Thyroid gland (tissue), 4 donors: ENCODE measurements around the gene ENOPH1. TPM values are rescaled to one million over a fixed set of nuclear protein-coding genes. Genes with fewer than 3 reads are reported as not detected.

Experiments used
- DNase-seq, 2 donors: peaks; one replicate each; pipeline ENCODE4 v3.0.0-alpha.2; 2019
- H3K27ac ChIP-seq, 3 donors: fragments of 200-600 bp; sonication (generic); 1 replicate in 2 of 3; 2 replicates in 1 of 3; pipeline ENCODE4 v1.5.1; 2016 to 2019; ENCODE audit warnings: mild to moderate bottlenecking in 1 of 3, moderate library complexity in 1 of 3
- H3K27me3 ChIP-seq: fragments of 200-600 bp; sonication (generic); one replicate; pipeline ENCODE4 v1.5.1; 2019
- H3K36me3 ChIP-seq, 2 donors: fragments of 200-600 bp; sonication (generic); one replicate each; pipeline ENCODE4 v1.5.1; 2016 to 2019
- H3K4me1 ChIP-seq, 2 donors: fragments of 200-600 bp; sonication (generic); one replicate each; pipeline ENCODE4 v1.5.1; 2017 to 2019
- H3K4me3 ChIP-seq, 3 donors: fragments of 200-600 bp; sonication (generic); replicated peaks in 1 of 3; 1 replicate in 2 of 3; 2 replicates in 1 of 3; pipeline ENCODE4 v1.5.1; 2016; ENCODE audit warnings: mild to moderate bottlenecking in 1 of 3
- H3K9me3 ChIP-seq: fragments of 200-600 bp; sonication (generic); one replicate; pipeline ENCODE4 v1.5.1; 2017
- POLR2A ChIP-seq, 2 donors: fragments of 450-650 bp; IDR thresholded peaks; one replicate each; pipeline ENCODE4 v1.6.1; 2017; ENCODE audit warnings: antibody characterized with exemption in 2 of 2, mild to moderate bottlenecking in 2 of 2, moderate library complexity in 1 of 2
- WGBS, 2 donors: methylation state at CpG; one replicate each; pipeline ENCODE4 v1.1.5; 2017; 5-methylcytosine and 5-hydroxymethylcytosine counted together
- intact Hi-C: fragments of 100-400 bp; cut with DNase I; formaldehyde crosslinking; loops from one replicate; pipeline ENCODE4 v1.15.1; 2023
- total RNA-seq, 4 donors: library from RNA; depleted of rRNA; stranded (reverse); fragments of >200 nt; gene quantifications; one replicate each; pipeline ENCODE4 v1.2.3, GENCODE V29; 2016
- TF ChIP-seq, protein P1 (sequence below), 6 experiments: fragments of 200-600 bp in 3 of 6; fragments of 450-650 bp in 3 of 6; sonication (generic) in 3 of 6; IDR thresholded peaks; one replicate each; pipeline ENCODE4 v1.5.1; 2016 to 2019; ENCODE audit warnings: antibody characterized with exemption in 6 of 6, mild to moderate bottlenecking in 2 of 6, inconsistent platforms in 1 of 6, moderate library complexity in 1 of 6

Gene ENOPH1
- total RNA-seq, 4 donors from 2014 or later = 21.3 to 35.3 (median 25.9) TPM

DNA sequence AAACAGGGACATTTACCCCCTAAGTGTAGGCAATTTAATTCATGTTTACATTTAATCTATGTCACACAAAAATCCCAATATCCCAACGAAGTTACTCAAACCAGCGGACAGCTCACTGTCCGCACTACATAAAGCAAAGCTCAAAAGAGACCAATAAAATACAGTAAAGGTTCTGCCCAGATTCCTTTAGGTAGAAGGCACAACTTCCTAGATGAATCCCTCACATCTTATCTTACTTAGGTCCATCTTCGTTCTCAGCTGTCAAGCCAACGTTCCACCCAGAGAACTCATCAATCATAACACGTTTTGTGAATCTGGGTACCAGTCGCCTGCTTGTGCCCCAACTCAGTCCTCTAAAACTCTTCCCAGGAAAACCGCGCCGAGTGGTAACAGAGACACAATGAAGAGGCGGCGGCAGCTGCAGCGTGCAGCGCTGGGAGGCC is 1.8 kb upstream of the ENOPH1 start:
- 1 to 2% methylated on average over 14 of the region's 14 CpGs for WGBS, 2 donors
- no peak for DNase-seq
- Histone ChIP-seq H3K27me3 (no peaks in the 10 kb centered on the region), H3K4me3 (peak overlapping the region; percentile 43 to 98 (median 49)), H3K27ac (peak overlapping the region in 2 of 3 donors; percentile 97 to 98), H3K36me3 (peaks cover 30 to 31% of the 10 kb centered on the region in 2 donors), H3K9me3 (no peaks in the 10 kb centered on the region), H3K4me1 (peaks cover 27 to 28% of the 10 kb centered on the region in 2 donors)
- intact Hi-C loops = loop anchor here (2.0 kb wide), 1 partner anchor 54 kb away; no protein-coding TSS in a partner anchor
- TF ChIP-seq, protein P1, sequence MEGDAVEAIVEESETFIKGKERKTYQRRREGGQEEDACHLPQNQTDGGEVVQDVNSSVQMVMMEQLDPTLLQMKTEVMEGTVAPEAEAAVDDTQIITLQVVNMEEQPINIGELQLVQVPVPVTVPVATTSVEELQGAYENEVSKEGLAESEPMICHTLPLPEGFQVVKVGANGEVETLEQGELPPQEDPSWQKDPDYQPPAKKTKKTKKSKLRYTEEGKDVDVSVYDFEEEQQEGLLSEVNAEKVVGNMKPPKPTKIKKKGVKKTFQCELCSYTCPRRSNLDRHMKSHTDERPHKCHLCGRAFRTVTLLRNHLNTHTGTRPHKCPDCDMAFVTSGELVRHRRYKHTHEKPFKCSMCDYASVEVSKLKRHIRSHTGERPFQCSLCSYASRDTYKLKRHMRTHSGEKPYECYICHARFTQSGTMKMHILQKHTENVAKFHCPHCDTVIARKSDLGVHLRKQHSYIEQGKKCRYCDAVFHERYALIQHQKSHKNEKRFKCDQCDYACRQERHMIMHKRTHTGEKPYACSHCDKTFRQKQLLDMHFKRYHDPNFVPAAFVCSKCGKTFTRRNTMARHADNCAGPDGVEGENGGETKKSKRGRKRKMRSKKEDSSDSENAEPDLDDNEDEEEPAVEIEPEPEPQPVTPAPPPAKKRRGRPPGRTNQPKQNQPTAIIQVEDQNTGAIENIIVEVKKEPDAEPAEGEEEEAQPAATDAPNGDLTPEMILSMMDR (IDR thresholded peaks at IDR 0.05) = no peak
- no peak for TF ChIP-seq POLR2A (IDR thresholded peaks at IDR 0.05)

DNA sequence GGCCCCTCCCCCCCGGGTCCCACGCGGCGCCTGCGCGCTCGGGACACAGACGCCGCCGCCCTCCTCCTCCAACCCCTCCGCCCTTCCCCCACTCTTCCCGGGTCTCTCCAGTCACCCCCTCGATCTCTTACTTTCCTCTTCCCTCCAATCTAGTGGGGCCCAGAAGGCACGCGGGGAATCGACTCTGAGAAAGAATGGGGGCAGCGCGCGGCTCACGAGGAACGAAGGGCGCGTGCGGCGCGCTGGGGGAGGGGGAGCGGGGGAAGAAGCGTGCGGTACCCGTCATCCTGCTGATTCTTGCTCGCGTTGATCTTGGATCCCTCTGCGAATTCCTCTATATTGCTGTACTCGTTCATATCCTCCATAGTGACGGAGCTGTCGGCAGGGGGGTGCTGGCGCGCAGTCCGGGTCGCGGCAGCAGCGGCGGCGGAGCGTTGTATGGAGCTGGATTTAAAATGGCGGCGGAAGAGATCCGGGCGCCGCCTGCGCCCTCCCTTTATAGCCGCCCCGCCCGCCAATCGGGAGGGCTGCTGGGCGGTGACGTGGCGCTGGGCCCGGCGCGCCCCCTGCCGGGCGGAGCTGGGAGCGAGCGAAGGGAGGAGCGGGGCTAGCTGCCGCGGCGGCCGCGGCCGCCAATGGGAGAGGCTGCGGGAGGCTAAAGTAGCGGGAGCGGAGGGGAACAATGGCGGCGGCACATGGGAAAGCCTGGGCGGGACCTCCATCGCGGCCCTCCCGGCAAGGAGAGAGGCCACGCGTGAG is 1.2 kb upstream of the ENOPH1 start:
- Histone ChIP-seq H3K27me3 (no peaks in the 10 kb centered on the region), H3K36me3 (peaks cover 24 to 27% of the 10 kb centered on the region in 2 donors), H3K27ac (peak overlapping the region; percentile 93 to 98 (median 97)), H3K9me3 (no peaks in the 10 kb centered on the region), H3K4me1 (peaks cover 27 to 28% of the 10 kb centered on the region in 2 donors), H3K4me3 (peak overlapping the region; percentile 43 to 98 (median 98))
- TF ChIP-seq POLR2A (IDR thresholded peaks at IDR 0.05) = peak; percentile 1 to 90
- TF ChIP-seq, protein P1 (IDR thresholded peaks at IDR 0.05) = peak; percentile 46 to 97 (median 96)
- intact Hi-C loops = loop anchor here (2.0 kb wide), 1 partner anchor 54 kb away; no protein-coding TSS in a partner anchor
- peak; percentile 90 to 93 for DNase-seq
- WGBS, 2 donors = 0 to 1% methylated on average over 63 to 76 of the region's 83 CpGs

DNA sequence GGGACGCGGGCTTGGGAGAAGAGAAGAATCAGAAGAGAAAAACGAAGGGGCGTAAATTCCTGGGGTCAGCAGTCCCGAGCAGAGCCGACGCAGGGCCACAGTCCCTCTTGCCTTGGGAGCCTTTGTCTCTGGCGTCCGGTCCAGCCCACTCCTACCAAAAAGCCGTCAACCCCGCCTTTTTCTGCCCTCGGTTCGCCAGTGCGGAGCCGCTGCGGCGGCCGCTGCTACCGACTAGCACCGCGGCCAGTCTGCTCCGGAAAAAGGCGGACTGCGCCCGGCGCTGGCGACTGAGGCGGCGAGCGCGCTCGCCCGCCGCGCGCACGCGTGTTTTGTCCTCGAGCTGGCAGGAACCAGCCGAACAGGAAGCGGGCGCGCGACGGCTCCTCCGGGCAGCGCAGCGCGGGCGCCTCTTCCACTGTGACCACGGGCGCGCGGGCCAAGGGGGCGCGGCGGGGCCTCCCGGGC is 630 bp upstream of the ENOPH1 start:
- peak in 1 of 2 donors; percentile 64 for DNase-seq
- TF ChIP-seq, protein P1 (IDR thresholded peaks at IDR 0.05) = no peak
- TF ChIP-seq POLR2A (IDR thresholded peaks at IDR 0.05) = no peak
- Histone ChIP-seq H3K36me3 (peaks cover 18 to 21% of the 10 kb centered on the region in 2 donors), H3K4me1 (peaks cover 27 to 28% of the 10 kb centered on the region in 2 donors), H3K27me3 (no peaks in the 10 kb centered on the region), H3K9me3 (no peaks in the 10 kb centered on the region), H3K4me3 (peak overlapping the region; percentile 43 to 98 (median 98)), H3K27ac (peak overlapping the region; percentile 93 to 98 (median 97))
- 0 to 1% methylated on average over 12 to 23 of the region's 58 CpGs for WGBS, 2 donors
- intact Hi-C loops = loop anchor here (2.0 to 10.0 kb wide), 2 partner anchors 55 to 585 kb away; partner anchors contain the start of gene LIN54

DNA sequence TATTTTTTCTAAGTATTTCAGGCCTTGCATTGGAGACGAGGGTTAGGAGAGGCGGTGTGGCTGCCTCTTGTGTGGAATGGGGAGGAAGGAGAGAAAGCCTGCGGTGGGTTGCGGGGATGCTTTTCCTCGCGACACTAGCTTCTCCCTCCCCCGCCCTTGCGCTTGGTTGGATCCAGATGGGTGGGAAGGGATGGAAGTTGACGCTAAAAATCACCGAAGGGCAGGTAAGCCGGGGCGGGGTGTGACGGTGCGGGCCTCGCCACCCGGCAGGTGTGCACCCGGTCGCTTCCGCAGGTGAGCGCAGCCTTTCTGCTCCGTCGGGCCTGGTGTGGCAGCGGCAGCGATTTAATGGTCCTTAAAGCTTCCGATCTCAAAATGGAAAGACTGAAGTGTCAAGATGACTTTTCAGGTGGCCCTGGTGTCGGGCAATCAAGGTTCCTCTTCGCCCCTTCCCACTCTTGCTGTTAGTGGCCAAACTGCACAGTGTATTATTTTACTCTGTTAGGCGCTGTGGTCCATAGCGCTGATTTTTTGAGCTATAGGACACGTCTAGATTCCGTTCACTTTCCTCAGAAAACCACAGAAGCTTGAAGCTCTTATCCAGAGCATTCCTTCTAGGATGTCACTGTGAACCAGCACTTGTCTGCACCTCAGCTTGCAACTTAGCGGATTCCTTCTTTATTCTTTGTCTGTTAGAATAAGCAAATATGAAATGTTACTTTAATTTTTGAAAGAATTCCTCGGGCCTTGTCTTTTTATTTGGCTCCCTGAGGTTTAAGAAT is 765 bp downstream of the ENOPH1 start:
- Histone ChIP-seq H3K4me3 (peak overlapping the region; percentile 67 to 98 (median 98)), H3K27ac (peak overlapping the region; percentile 93 to 98 (median 97)), H3K9me3 (no peaks in the 10 kb centered on the region), H3K36me3 (peaks cover 5 to 7% of the 10 kb centered on the region in 2 donors), H3K27me3 (no peaks in the 10 kb centered on the region), H3K4me1 (peaks cover 25 to 28% of the 10 kb centered on the region in 2 donors)
- 4% methylated on average over 29 to 33 of the region's 33 CpGs for WGBS, 2 donors
- peak; percentile 55 to 57 for DNase-seq
- TF ChIP-seq, protein P1 (IDR thresholded peaks at IDR 0.05) = no peak
- TF ChIP-seq POLR2A (IDR thresholded peaks at IDR 0.05) = no peak
- intact Hi-C loops = loop anchor here (10.0 kb wide), 1 partner anchor 584 kb away; the partner anchor contains the start of gene LIN54
